GM12864 (cell line): ENCODE data around the gene GTF3C6.

Experiments used
- DNase-seq: peaks from one replicate; pipeline ENCODE4 v3.0.0-alpha.2; 2011; ENCODE audit warnings: low read depth
- H3K4me3 ChIP-seq: 2 replicates; pipeline ENCODE4 v1.5.1; 2011; ENCODE audit warnings: mild to moderate bottlenecking, low read depth, low read length, control low read depth
- TF ChIP-seq, protein P1 (sequence below): IDR thresholded peaks from 2 replicates; pipeline ENCODE4 v1.5.1; 2011; ENCODE audit warnings: low read depth, mild to moderate bottlenecking, moderate library complexity, low read length, control low read depth, inconsistent platforms; ENCODE audit errors: missing control alignments

The GTF3C6 gene

DNA sequence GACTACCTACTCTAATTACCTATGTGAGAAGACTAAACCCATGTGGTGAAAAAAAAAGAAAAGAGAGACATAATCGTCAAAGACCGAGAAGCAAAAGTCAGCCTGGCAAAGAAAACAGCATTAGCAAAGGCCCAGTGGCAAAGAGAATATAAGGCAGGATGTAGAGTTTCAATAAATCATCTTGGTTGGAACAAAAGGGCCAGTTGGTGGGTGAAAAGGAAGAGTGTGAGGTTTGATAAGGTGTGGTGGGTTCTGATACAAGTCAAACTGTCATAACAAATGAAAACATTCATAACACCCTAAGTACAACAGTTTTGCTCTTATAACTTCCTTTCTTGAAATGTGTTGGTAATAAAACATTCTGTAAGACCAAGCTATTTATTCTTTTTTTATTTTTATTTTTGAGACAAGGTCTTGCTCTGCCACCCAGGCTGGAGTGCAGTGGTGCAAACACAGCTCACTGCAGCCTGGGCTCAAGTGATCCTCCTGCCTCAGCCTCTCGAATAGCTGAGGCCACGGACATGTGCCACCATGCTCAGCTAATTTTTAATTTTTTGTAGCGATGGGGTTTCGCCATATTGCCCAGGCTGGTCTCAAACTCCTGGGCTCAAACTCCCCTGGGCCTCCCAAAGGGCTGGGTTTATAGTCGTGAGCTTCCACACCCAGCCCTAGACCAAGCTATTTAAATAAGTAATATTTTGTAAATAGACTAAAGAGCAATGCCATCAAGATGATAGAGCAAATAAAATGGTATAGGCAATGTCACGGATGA is 18.9 kb upstream of the GTF3C6 start:
- H3K4me3 ChIP-seq = no peak overlapping the region
- DNase-seq = no peak
- TF ChIP-seq, protein P1, sequence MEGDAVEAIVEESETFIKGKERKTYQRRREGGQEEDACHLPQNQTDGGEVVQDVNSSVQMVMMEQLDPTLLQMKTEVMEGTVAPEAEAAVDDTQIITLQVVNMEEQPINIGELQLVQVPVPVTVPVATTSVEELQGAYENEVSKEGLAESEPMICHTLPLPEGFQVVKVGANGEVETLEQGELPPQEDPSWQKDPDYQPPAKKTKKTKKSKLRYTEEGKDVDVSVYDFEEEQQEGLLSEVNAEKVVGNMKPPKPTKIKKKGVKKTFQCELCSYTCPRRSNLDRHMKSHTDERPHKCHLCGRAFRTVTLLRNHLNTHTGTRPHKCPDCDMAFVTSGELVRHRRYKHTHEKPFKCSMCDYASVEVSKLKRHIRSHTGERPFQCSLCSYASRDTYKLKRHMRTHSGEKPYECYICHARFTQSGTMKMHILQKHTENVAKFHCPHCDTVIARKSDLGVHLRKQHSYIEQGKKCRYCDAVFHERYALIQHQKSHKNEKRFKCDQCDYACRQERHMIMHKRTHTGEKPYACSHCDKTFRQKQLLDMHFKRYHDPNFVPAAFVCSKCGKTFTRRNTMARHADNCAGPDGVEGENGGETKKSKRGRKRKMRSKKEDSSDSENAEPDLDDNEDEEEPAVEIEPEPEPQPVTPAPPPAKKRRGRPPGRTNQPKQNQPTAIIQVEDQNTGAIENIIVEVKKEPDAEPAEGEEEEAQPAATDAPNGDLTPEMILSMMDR = no peak

DNA sequence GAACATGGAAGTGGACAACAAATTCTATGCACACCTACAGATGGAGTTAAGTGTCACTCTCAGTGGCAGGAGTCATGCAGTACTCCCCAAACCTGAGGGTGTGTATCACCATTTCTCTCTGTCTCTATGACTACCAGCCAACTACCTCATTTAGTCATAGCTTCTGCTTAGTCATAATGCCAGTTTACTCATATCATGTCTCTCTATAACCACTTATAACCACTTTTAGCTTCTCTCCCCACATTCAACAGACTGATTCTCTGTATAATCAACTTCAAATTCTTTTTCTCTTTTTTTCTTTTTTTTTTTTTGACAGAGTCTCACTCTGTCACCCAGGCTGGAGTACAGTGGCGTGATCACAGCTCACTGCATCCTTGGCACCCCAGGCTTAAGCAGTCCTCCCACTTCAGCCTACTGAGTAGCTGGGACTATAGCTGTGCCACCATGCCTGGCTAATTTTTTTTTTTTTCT is 13.8 kb upstream of the GTF3C6 start:
- TF ChIP-seq, protein P1 = no peak

DNA sequence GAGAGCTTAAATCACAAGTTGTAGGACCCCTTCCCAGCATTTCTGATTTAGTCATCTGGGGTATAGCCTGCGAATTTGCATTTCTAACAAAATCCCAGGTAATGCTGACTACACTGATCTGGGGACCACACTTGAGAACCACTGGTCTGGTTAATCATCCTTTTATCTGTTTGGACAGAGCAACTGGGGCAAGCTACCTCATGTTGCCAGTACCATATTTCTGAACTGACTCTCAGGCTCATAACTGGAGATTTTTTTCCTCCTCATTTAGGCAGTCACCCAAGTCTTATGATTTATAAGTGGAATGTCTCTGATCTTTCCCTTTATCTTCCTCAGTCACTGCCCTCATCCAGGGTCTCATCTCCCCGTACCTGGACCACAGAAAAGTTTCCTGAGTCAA is 12.0 kb upstream of the GTF3C6 start:
- H3K4me3 ChIP-seq = no peak overlapping the region
- TF ChIP-seq, protein P1 = no peak
- DNase-seq = no peak

More for the DNA sequence above, 13.8 kb upstream of the GTF3C6 start:
- H3K4me3 ChIP-seq = peak overlapping the region; percentile 11; the same call in 1 of the 2 replicates
- peak; percentile 87 for DNase-seq

DNA sequence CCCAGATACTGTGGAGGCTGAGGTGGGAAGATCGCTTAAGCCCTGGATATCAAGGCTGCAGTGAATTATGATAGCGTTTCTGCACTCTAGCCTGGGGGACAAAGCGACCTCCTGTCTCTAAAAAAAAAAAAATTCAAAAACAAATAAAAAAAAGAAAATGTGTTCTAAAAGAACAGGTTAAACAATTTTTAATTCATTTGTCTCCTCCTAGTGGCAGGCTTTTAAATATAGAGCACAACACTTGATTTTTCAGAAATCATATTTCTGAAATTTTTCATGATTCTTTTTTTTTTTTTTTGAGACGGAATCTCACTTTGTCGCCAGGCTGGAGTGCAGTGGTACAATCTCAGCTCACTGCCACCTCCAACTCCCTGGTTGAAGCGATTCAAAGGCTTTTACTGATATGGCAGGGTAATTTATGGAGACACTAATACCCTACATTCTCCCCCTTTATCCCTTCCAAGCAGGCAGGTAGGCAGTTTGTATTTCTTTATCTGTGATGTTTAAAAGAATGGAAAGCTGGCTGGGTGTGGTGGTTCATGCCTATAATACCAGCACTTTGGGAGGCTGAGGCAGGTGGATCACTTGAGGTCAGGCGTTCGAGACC is 8.7 kb upstream of the GTF3C6 start:
- H3K4me3 ChIP-seq = no peak overlapping the region
- DNase-seq = no peak
- TF ChIP-seq, protein P1 = peak; percentile 27

DNA sequence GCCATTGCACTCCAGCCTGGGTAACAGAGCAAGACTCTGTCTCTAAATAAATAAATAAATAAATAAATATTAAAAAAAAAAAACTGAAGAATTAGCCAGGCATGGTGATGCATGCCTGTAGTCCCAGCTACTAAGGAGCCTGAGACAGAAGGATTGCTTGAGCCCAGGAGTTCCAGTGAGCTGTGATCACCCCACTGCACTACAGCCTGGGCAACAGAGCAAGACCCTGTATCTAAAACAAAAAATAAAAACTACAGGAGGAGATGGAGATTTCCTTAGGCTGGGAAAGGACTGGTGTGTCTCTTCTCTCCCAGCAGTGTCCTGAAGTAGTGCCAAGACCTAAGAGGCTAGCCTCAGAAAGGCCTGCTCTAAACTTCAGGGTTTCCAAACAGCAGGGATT is 8.1 kb upstream of the GTF3C6 start:
- no peak for DNase-seq
- TF ChIP-seq, protein P1 = no peak
- H3K4me3 ChIP-seq = no peak overlapping the region

DNA sequence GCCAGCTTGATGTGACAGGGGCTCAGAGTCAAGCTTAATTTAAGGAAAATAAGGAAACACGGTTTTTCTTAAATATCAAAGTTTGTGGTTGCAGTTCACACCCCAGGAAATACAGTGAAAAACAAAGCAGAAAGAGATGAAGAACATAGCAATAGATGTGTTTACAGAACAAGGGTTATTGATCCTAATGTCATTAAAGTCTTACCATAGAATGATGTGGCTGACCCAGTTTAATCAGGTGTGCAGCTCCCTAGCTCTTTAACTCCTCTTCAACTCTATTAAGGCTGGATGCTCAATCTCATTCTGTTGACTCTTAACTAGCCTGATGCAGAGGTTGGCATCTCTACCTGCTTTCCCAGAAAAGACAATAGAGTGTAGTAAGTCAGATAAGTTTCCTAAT is 7.5 kb upstream of the GTF3C6 start:
- no peak for DNase-seq
- H3K4me3 ChIP-seq = no peak overlapping the region
- TF ChIP-seq, protein P1 = no peak
